ENCODE results near the gene ARAP1. TPM values are rescaled to one million over a fixed set of nuclear protein-coding genes. Genes with fewer than 3 reads are reported as not detected.

ARAP1 gene
- total and polyA plus RNA-seq, 2 of the 8 experiments (the other 6 are each of a cell fraction or from before 2014, with no cell fraction given) = 25.7 to 61.6 TPM

DNA sequence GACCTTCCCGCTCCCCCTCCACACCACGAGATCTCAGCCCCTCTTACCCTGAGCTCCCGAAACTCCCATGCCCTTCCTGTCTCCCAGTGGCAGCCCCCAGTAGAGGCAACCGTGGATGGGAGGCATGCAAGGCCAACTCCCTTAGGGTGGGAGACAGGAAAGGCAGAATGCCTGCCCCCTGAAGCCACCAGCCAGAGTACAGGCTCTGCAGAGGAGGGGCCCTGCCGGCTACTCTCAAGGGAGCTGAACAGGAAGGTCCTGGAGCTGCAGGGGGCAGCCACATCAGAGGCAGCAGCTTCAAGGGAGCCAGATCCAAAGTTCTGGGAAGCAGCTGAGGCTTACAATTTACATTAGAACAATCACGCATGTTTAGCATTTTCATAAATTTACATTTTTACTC, 116.3 kb downstream of the ARAP1 start (continued):
- TF ChIP-seq, protein P1, sequence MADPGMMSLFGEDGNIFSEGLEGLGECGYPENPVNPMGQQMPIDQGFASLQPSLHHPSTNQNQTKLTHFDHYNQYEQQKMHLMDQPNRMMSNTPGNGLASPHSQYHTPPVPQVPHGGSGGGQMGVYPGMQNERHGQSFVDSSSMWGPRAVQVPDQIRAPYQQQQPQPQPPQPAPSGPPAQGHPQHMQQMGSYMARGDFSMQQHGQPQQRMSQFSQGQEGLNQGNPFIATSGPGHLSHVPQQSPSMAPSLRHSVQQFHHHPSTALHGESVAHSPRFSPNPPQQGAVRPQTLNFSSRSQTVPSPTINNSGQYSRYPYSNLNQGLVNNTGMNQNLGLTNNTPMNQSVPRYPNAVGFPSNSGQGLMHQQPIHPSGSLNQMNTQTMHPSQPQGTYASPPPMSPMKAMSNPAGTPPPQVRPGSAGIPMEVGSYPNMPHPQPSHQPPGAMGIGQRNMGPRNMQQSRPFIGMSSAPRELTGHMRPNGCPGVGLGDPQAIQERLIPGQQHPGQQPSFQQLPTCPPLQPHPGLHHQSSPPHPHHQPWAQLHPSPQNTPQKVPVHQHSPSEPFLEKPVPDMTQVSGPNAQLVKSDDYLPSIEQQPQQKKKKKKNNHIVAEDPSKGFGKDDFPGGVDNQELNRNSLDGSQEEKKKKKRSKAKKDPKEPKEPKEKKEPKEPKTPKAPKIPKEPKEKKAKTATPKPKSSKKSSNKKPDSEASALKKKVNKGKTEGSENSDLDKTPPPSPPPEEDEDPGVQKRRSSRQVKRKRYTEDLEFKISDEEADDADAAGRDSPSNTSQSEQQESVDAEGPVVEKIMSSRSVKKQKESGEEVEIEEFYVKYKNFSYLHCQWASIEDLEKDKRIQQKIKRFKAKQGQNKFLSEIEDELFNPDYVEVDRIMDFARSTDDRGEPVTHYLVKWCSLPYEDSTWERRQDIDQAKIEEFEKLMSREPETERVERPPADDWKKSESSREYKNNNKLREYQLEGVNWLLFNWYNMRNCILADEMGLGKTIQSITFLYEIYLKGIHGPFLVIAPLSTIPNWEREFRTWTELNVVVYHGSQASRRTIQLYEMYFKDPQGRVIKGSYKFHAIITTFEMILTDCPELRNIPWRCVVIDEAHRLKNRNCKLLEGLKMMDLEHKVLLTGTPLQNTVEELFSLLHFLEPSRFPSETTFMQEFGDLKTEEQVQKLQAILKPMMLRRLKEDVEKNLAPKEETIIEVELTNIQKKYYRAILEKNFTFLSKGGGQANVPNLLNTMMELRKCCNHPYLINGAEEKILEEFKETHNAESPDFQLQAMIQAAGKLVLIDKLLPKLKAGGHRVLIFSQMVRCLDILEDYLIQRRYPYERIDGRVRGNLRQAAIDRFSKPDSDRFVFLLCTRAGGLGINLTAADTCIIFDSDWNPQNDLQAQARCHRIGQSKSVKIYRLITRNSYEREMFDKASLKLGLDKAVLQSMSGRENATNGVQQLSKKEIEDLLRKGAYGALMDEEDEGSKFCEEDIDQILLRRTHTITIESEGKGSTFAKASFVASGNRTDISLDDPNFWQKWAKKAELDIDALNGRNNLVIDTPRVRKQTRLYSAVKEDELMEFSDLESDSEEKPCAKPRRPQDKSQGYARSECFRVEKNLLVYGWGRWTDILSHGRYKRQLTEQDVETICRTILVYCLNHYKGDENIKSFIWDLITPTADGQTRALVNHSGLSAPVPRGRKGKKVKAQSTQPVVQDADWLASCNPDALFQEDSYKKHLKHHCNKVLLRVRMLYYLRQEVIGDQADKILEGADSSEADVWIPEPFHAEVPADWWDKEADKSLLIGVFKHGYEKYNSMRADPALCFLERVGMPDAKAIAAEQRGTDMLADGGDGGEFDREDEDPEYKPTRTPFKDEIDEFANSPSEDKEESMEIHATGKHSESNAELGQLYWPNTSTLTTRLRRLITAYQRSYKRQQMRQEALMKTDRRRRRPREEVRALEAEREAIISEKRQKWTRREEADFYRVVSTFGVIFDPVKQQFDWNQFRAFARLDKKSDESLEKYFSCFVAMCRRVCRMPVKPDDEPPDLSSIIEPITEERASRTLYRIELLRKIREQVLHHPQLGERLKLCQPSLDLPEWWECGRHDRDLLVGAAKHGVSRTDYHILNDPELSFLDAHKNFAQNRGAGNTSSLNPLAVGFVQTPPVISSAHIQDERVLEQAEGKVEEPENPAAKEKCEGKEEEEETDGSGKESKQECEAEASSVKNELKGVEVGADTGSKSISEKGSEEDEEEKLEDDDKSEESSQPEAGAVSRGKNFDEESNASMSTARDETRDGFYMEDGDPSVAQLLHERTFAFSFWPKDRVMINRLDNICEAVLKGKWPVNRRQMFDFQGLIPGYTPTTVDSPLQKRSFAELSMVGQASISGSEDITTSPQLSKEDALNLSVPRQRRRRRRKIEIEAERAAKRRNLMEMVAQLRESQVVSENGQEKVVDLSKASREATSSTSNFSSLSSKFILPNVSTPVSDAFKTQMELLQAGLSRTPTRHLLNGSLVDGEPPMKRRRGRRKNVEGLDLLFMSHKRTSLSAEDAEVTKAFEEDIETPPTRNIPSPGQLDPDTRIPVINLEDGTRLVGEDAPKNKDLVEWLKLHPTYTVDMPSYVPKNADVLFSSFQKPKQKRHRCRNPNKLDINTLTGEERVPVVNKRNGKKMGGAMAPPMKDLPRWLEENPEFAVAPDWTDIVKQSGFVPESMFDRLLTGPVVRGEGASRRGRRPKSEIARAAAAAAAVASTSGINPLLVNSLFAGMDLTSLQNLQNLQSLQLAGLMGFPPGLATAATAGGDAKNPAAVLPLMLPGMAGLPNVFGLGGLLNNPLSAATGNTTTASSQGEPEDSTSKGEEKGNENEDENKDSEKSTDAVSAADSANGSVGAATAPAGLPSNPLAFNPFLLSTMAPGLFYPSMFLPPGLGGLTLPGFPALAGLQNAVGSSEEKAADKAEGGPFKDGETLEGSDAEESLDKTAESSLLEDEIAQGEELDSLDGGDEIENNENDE (IDR thresholded peaks at IDR 0.05; ENCODE audit: insufficient replicate concordance, low read length) = no peak

Measured in H1 (cell line).